DND-41 (cell line): ENCODE measurements around the gene MRTFA.

Experiments
- CTCF ChIP-seq: IDR thresholded peaks from 2 replicates; pipeline ENCODE4 v1.5.1; 2012; ENCODE audit warnings: borderline replicate concordance, low read length, moderate library complexity, mild to moderate bottlenecking; ENCODE audit not compliant: poor library complexity, severe bottlenecking; ENCODE audit errors: extremely low read depth
- EZH2 ChIP-seq: IDR thresholded peaks from 3 replicates; pipeline ENCODE4 v1.6.1; 2012; ENCODE audit warnings: borderline replicate concordance, low read depth, mild to moderate bottlenecking, moderate library complexity, low read length, inconsistent platforms; ENCODE audit not compliant: severe bottlenecking

- TF ChIP-seq CTCF (no peak), EZH2 (no peak)
Measured at GRCh38 chr22:40659166-40659565, 22.6 kb upstream of the MRTFA start.
